Fibroblast of skin of right quadriceps (primary cell): Measurements from ENCODE around the gene ITIH4.

Source experiments
- DNase-seq: peaks from one replicate; pipeline ENCODE4 v3.0.0-alpha.2; 2013

The ITIH4 gene

DNA sequence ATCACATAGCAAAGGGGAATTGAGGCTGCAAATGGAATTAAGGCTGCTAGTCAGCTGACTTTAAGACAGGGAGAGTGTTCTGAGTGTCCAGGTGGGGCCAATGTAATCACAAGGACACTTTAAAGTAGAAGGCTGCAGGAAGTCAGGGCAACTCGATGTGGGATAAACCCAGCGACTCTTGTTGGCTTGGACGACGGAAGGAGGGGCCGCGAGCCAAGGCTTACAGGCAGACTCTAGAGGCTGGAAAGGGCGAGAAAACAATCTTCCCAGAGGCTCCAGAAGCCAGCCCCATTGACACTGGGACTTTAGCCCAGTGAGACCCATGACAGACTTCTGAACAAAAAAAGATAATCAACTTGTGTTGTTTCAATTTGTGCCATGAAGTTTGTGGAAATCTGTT is 17.3 kb upstream of the ITIH4 start:
- DNase-seq = no peak

GRCh38 chr3:52847241-52847640 is 16.8 kb upstream of the ITIH4 start:
- no peak for DNase-seq

DNA sequence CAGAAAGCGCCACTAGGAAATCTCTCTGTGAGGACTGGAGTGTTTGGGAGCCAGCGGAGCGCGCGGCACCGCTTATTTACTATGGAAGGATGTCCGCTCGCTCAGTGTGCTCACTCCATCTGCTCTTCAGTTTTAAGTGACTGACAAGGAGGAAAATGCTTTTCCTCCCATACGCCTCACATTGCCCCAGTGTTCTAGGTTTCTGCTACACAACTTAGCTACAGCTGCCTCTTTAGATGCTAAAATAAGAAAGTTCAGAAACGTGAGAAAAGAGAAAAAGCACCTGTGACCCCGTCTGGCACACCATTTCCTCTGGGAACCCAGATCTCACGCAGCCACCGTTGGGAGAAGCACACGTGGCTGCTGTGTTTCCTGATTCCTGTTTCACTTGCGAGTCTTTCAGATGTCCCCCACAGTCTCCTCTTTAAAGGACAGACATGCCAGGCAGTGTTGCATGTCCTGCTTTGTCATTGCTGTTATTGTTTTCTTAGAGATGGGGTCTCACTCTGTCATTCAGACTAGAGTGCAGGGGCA is 16.0 kb upstream of the ITIH4 start:
- no peak for DNase-seq

- DNase-seq = no peak
Measured at GRCh38 chr3:52845691-52846431, 15.4 kb upstream of the ITIH4 start.

GRCh38 chr3:52845157-52845556 is 14.7 kb upstream of the ITIH4 start:
- no peak for DNase-seq

- no peak for DNase-seq
Measured at GRCh38 chr3:52844290-52844975, 14.0 kb upstream of the ITIH4 start.

DNA sequence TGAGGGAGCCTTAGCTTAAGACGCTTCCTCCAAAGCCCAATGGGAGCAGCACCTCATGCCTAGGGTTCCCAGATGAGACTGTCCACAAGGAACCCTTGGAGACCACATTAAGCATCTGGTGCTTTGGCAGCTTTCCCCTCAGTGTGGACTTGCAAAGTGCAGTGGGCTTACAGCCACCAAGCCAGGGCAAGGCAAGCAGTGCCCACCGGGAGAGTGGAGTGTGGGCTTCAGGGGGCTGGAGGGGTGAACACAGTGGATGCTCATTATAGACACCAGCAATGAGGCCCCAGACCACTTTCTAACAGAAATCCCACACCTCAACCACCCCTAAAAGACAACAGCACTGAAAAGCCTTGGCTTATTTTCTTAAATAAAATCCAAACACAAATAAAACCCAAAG is 13.4 kb upstream of the ITIH4 start:
- DNase-seq = no peak

GRCh38 chr3:52843108-52843865 is 12.8 kb upstream of the ITIH4 start:
- DNase-seq = no peak

DNA sequence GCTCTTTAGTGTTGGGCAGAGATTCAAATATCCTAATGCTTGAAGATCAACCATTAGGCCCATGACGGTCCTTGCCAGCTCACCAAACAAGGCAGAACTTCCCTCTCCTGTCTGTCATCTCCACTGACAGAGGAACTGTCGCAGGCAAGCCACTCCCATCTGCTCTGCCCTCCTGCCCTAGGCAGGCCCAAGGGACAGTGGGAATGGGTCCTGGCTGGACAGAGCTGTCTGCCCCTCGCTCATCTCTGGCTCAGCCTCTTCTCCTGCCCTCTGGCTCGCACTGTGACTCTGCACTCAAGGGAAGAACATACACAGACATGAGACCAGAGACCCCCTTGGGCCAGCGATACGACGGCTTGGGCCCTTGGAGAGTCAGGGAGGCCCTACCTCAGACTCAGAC is 12.0 kb upstream of the ITIH4 start:
- no peak for DNase-seq

- no peak for DNase-seq
Measured at GRCh38 chr3:52841981-52842340, 11.5 kb upstream of the ITIH4 start.

GRCh38 chr3:52841211-52841980 is 10.9 kb upstream of the ITIH4 start:
- no peak for DNase-seq

- DNase-seq = no peak
Measured at GRCh38 chr3:52839892-52840545, 9.5 kb upstream of the ITIH4 start.

- no peak for DNase-seq
Measured at GRCh38 chr3:52839268-52839575, 8.8 kb upstream of the ITIH4 start.

GRCh38 chr3:52838561-52839267 is 8.2 kb upstream of the ITIH4 start:
- no peak for DNase-seq

DNA sequence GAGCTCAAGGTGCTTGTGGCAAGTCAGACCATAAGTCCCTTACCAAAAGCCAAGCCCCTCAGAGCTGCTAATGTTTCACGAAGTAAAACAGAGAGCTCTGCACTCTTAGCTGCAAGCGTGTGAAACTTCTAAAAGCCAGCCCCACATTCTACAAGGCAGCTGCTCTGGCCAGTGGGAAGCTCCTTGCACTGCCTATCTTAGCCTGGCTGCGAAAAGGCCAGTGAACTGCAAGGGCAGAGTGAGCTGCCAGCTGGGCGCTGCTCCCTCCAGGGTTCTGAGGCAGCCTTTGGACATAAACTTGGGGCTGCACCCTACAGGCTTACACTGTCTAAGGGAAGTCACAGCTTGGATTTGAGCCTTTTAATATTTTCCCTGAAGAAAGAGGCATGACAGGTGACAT is 6.5 kb upstream of the ITIH4 start:
- DNase-seq = no peak

GRCh38 chr3:52836471-52836845 is 6.0 kb upstream of the ITIH4 start:
- DNase-seq = no peak

GRCh38 chr3:52835766-52836470 is 5.4 kb upstream of the ITIH4 start:
- no peak for DNase-seq

DNA sequence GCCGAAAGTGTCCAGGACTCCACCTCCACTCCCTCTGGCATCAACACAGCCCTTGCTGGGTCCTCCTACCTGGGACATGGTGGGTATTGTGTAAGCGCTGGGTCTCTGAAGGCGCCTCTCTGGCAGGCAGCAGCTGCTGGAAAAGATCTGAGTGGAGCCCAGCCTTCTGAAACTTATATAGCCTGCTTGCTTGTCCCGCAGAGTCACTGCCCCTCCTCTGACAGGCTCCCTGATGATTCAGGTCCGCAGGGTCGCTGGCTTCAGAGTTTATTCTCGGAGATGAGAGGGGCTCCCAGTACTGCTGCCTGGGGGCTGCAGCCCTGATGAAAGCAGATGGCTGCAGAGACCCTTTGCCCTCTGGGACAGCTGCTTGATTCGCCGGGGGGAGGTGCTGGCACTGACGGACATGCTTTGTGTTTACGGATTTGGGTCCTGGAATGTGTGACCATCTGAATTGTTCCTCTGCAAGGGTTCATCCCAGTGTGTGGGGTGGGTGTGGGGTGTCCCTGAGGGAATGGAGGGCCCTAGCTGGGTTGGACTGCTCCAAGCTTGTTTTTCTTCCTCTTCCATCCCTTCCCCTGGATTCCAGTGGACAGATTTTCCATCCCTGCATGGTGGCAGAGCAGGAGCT is 4.5 kb upstream of the ITIH4 start, which contains the start of gene MUSTN1:
Gene MUSTN1, minus strand, starts transcription at position 149 of the 631 bp plus-strand sequence. Its CDS starts 71 bp downstream, at position 78.
- DNase-seq = peak; percentile 9

DNA sequence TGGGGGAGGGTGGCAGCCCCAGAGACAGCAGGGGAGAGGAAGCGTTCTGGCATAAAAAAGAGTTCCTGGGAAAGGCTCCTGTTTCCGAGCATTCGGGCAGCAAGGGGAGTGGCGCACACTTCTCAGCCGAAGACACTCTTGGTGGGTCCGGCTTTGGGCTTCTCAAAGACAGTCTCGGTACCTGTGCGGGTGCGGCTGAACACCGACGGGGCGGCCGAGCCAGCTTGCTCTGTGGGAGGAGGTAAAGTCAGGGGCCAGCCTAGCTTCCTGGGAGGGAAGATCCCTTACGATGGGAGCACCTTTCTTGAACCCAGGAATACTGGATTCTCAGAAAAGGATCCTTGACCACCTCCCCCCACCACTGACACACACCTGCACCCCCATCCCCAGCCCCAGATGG is 2.7 kb upstream of the ITIH4 start:
- DNase-seq = no peak

- peak; percentile 76 for DNase-seq
Measured at GRCh38 chr3:52831500-52832301, 1.2 kb upstream of the ITIH4 start.
